ENCODE data around the gene GPR108.

- no peak for TF ChIP-seq CTCF (IDR thresholded peaks at IDR 0.05; ENCODE audit: low read depth, low read length)
- TF ChIP-seq EZH2phosphoT487 (IDR thresholded peaks at IDR 0.05; ENCODE audit: low read depth): no peak
Observed at GRCh38 chr19:6687114-6687513, 50.3 kb downstream of the GPR108 start.

All from OCI-LY3 (cell line).